HG02884 (cell line): ENCODE measurements around the gene PRKCQ.
"Not testable (repeated sequence)": the region's sequence is repeated elsewhere in the genome, so short reads cannot be mapped to it uniquely, and the experiment has no call there.

Experiments used
- ATAC-seq: cut with Tn5 transposase; IDR thresholded peaks from one replicate; pipeline ENCODE4 v1.9.1; 2021; ENCODE audit warnings: mild to moderate bottlenecking, moderate library complexity; ENCODE audit not compliant: unreplicated experiment

Gene PRKCQ

GRCh38 chr10:6464862-6465430, 115.1 kb downstream of the PRKCQ start:
- ATAC-seq, result no peak

GRCh38 chr10:6463366-6463765, 116.7 kb downstream of the PRKCQ start:
- ATAC-seq, result no peak

- ATAC-seq, result no peak
These were observed 118.1 kb downstream of the PRKCQ start for GRCh38 chr10:6461961-6462360.

- ATAC-seq, result no peak
These were observed 119.1 kb downstream of the PRKCQ start for GRCh38 chr10:6460861-6461409.

GRCh38 chr10:6458814-6459213, 121.3 kb downstream of the PRKCQ start:
- no peak for ATAC-seq

GRCh38 chr10:6457376-6457775, 122.7 kb downstream of the PRKCQ start:
- ATAC-seq, result no peak

GRCh38 chr10:6456067-6456466, 124.0 kb downstream of the PRKCQ start:
- no peak for ATAC-seq

- no peak for ATAC-seq
These were observed 124.5 kb downstream of the PRKCQ start for GRCh38 chr10:6455592-6455991.

- no peak for ATAC-seq
These were observed 133.4 kb downstream of the PRKCQ start for GRCh38 chr10:6446711-6447110.

- ATAC-seq, result no peak
These were observed 134.3 kb downstream of the PRKCQ start for GRCh38 chr10:6445671-6446316.

- ATAC-seq, result not testable (repeated sequence)
These were observed 140.2 kb downstream of the PRKCQ start for GRCh38 chr10:6439875-6440274.

- no peak for ATAC-seq
These were observed 148.2 kb downstream of the PRKCQ start for GRCh38 chr10:6431861-6432260.

- ATAC-seq, result no peak
These were observed 148.9 kb downstream of the PRKCQ start for GRCh38 chr10:6431186-6431585.

GRCh38 chr10:6430423-6430980, 149.6 kb downstream of the PRKCQ start:
- ATAC-seq, result no peak

GRCh38 chr10:6427357-6427959, 152.6 kb downstream of the PRKCQ start:
- no peak for ATAC-seq

GRCh38 chr10:6426317-6426716, 153.8 kb downstream of the PRKCQ start:
- no peak for ATAC-seq

GRCh38 chr10:6423413-6424170, 156.5 kb downstream of the PRKCQ start:
- no peak for ATAC-seq

GRCh38 chr10:6423004-6423403, 157.1 kb downstream of the PRKCQ start:
- no peak for ATAC-seq

GRCh38 chr10:6418613-6419216, 161.4 kb downstream of the PRKCQ start:
- no peak for ATAC-seq

GRCh38 chr10:6418167-6418566, 161.9 kb downstream of the PRKCQ start:
- ATAC-seq, result no peak
